Stimulated activated CD4-positive, alpha-beta T cell treated with anti-CD3 and anti-CD28 coated beads, Interleukin-4, amount 100 ng/mL, for 24 hours (primary cell): ENCODE results near the gene GRID2.

Source experiments
- DNase-seq: peaks from one replicate; pipeline ENCODE4 v3.0.0-alpha.2; 2020

The GRID2 gene

GRCh38 chr4:93775551-93775950 is 1471.8 kb downstream of the GRID2 start:
- DNase-seq: no peak

- no peak for DNase-seq
These were observed 1472.8 kb downstream of the GRID2 start for GRCh38 chr4:93776386-93777080.

- no peak for DNase-seq
These were observed 1473.3 kb downstream of the GRID2 start for GRCh38 chr4:93777081-93777460.

GRCh38 chr4:93779228-93779627 is 1475.5 kb downstream of the GRID2 start:
- DNase-seq: no peak

GRCh38 chr4:93780080-93780479 is 1476.3 kb downstream of the GRID2 start:
- no peak for DNase-seq

- no peak for DNase-seq
These were observed 1477.4 kb downstream of the GRID2 start for GRCh38 chr4:93781198-93781597.

- no peak for DNase-seq
These were observed 1482.4 kb downstream of the GRID2 start for GRCh38 chr4:93786149-93786548.

- no peak for DNase-seq
These were observed 1484.9 kb downstream of the GRID2 start for GRCh38 chr4:93788712-93789111.

GRCh38 chr4:93791570-93792195 is 1487.9 kb downstream of the GRID2 start:
- peak; percentile 8 for DNase-seq

GRCh38 chr4:93802045-93802444 is 1498.3 kb downstream of the GRID2 start:
- DNase-seq: no peak

GRCh38 chr4:93809773-93810172 is 1506.0 kb downstream of the GRID2 start:
- DNase-seq: no peak

- DNase-seq: no peak
These were observed 1506.7 kb downstream of the GRID2 start for GRCh38 chr4:93810340-93810992.

- no peak for DNase-seq
These were observed 1509.3 kb downstream of the GRID2 start for GRCh38 chr4:93813092-93813491.

- DNase-seq: no peak
These were observed 1510.4 kb downstream of the GRID2 start for GRCh38 chr4:93814141-93814540.

GRCh38 chr4:93814722-93815121 is 1511.0 kb downstream of the GRID2 start:
- DNase-seq: no peak
